A673 (cell line): Measurements from ENCODE around the gene ADRA2A. TPM values are rescaled to one million over a fixed set of nuclear protein-coding genes. Genes with fewer than 3 reads are reported as not detected.

Experiments
- BruUV-seq: library from RNA; stranded (reverse); fragments of 400-500 nt; replicated peaks from 2 replicates; lab custom pipeline; 2021; lab: Mats Ljungman, UMichigan
- CTCF ChIA-PET: fragments of 300-600 bp; sonication (Branson Sonifier 250); formaldehyde crosslinking; loops from one replicate; lab custom pipeline; 2022; ENCODE audit warnings: antibody characterized with exemption; lab: Charles Lee
- POLR2A ChIA-PET: fragments of 300-600 bp; sonication (Branson Sonifier 250); formaldehyde crosslinking; loops from one replicate; lab custom pipeline; 2022; ENCODE audit warnings: antibody characterized with exemption; ENCODE audit not compliant: low non-redundant PET; lab: Charles Lee
- DNase-seq: peaks from one replicate; pipeline ENCODE4 v3.0.0-alpha.2; 2015; ENCODE audit warnings: low spot score
- H3K27ac ChIP-seq: fragments of 200-600 bp; sonication (generic); 2 replicates; pipeline ENCODE4 v1.5.1; 2016; ENCODE audit warnings: mixed run types, low read depth, mild to moderate bottlenecking, mixed read lengths, antibody characterized with exemption, low read length; ENCODE audit not compliant: poor library complexity, severe bottlenecking
- H3K27me3 ChIP-seq: fragments of 200-600 bp; sonication (generic); replicated peaks from 2 replicates; pipeline ENCODE4 v1.6.1; 2017; ENCODE audit warnings: mixed run types, low read depth, mild to moderate bottlenecking, mixed read lengths, antibody characterized with exemption, low read length; ENCODE audit not compliant: insufficient read depth, poor library complexity
- H3K36me3 ChIP-seq: fragments of 200-600 bp; sonication (generic); 2 replicates; pipeline ENCODE4 v1.6.1; 2016; ENCODE audit warnings: mixed run types, mild to moderate bottlenecking, mixed read lengths, antibody characterized with exemption, low read length; ENCODE audit not compliant: insufficient read depth, poor library complexity, severe bottlenecking
- H3K4me1 ChIP-seq: fragments of 200-600 bp; sonication (generic); 2 replicates; pipeline ENCODE4 v1.6.1; 2017; ENCODE audit warnings: mixed run types, mild to moderate bottlenecking, mixed read lengths, antibody characterized with exemption, low read length; ENCODE audit not compliant: insufficient read depth, poor library complexity, severe bottlenecking
- H3K4me3 ChIP-seq: fragments of 200-600 bp; sonication (generic); 2 replicates; pipeline ENCODE4 v1.5.1; 2016; ENCODE audit warnings: low read depth, mixed run types, mild to moderate bottlenecking, mixed read lengths, low read length; ENCODE audit not compliant: poor library complexity, severe bottlenecking
- H3K9me3 ChIP-seq: fragments of 200-600 bp; sonication (generic); 2 replicates; pipeline ENCODE4 v1.6.1; 2016; ENCODE audit warnings: mixed run types, low read depth, mild to moderate bottlenecking, mixed read lengths, antibody characterized with exemption, low read length; ENCODE audit not compliant: poor library complexity, severe bottlenecking
- CTCF ChIP-seq: fragments of 300-800, 200-600 bp; sonication (generic); conservative IDR thresholded peaks from 2 replicates; pipeline ENCODE4 v1.5.1; 2017; ENCODE audit warnings: low read depth, mild to moderate bottlenecking, antibody characterized with exemption, low read length, moderate library complexity, mixed read lengths
- EZH2 ChIP-seq: fragments of 200-600 bp; sonication (generic); IDR thresholded peaks from 2 replicates; pipeline ENCODE4 v1.6.1; 2017; ENCODE audit warnings: borderline replicate concordance, low read depth, mild to moderate bottlenecking, mixed read lengths, antibody characterized with exemption, low read length; ENCODE audit not compliant: poor library complexity, severe bottlenecking
- intact Hi-C: fragments of 100-400 bp; cut with micrococcal nuclease; formaldehyde crosslinking; loops from one replicate; pipeline ENCODE4 v1.10.0; 2022; ENCODE audit not compliant: unreplicated experiment
- total RNA-seq: library from RNA; stranded (reverse); gene quantifications from 2 replicates; pipeline ENCODE4 v1.2.3, GENCODE V29; 2021

Gene ADRA2A
- total RNA-seq, 1 experiment from 2014 or later = not detected

GRCh38 chr10:111085690-111086353, 9.0 kb downstream of the ADRA2A start:
- ChIA-PET POLR2A (no interaction called here), CTCF (no interaction called here)
- no TSS peak for BruUV-seq
- Histone ChIP-seq H3K4me3 (no peak overlapping the region), H3K4me1 (no peaks in the 10 kb centered on the region), H3K27ac (no peak overlapping the region), H3K36me3 (no peaks in the 10 kb centered on the region), H3K27me3 (peaks cover 10% of the 10 kb centered on the region), H3K9me3 (no peaks in the 10 kb centered on the region)
- no peak for DNase-seq
- no peak for TF ChIP-seq CTCF
- TF ChIP-seq EZH2 = no peak
- intact Hi-C loops = no loop called here

- ChIA-PET CTCF (no interaction called here), POLR2A (no interaction called here)
- Histone ChIP-seq H3K27ac (no peak overlapping the region), H3K4me1 (no peaks in the 10 kb centered on the region), H3K36me3 (no peaks in the 10 kb centered on the region), H3K4me3 (no peak overlapping the region), H3K27me3 (peaks cover 10% of the 10 kb centered on the region), H3K9me3 (no peaks in the 10 kb centered on the region)
- DNase-seq = no peak
- no TSS peak for BruUV-seq
- TF ChIP-seq EZH2 (no peak), CTCF (no peak)
- intact Hi-C loops = no loop called here
These were observed 9.7 kb downstream of the ADRA2A start for GRCh38 chr10:111086574-111086973.

GRCh38 chr10:111087331-111087756, 10.5 kb downstream of the ADRA2A start:
- Histone ChIP-seq H3K27ac (no peak overlapping the region), H3K4me3 (no peak overlapping the region), H3K9me3 (no peaks in the 10 kb centered on the region), H3K36me3 (no peaks in the 10 kb centered on the region), H3K4me1 (no peaks in the 10 kb centered on the region), H3K27me3 (peaks cover 10% of the 10 kb centered on the region)
- intact Hi-C loops = no loop called here
- ChIA-PET POLR2A (no interaction called here), CTCF (no interaction called here)
- TF ChIP-seq EZH2 (no peak), CTCF (no peak)
- no peak for DNase-seq
- no TSS peak for BruUV-seq
